Measurements from ENCODE around the gene PTPRZ1. TPM values are rescaled to one million over a fixed set of nuclear protein-coding genes. Genes with fewer than 3 reads are reported as not detected.

Gene PTPRZ1
- total RNA-seq, 1 donor from 2014 or later, result 1.9 TPM

DNA sequence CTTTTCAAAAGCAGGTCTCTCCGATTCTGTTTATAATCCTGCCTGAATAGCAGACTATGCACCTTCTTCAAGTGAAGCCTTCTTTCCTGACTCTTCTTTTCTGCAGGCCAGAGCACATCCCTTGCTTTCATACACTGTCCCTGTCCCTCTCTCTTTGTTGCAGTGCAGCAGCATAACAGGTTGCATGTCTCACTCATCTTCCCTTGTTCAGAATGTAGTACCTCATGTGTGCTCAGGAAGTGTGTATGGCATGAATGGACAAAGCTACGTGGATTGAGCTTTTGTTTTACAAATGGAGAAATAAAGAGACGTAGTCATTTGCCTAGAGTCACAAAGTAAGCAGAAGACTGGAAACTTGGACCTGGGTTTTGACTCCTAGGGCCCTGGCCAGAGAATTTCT, 68.0 kb downstream of the PTPRZ1 start:
- no peak for ATAC-seq
- H3K27me3 ChIP-seq (ENCODE audit: low read depth), result no peaks in the 10 kb centered on the region
- no peaks in the 10 kb centered on the region for H3K36me3 ChIP-seq
- TF ChIP-seq, protein P1, sequence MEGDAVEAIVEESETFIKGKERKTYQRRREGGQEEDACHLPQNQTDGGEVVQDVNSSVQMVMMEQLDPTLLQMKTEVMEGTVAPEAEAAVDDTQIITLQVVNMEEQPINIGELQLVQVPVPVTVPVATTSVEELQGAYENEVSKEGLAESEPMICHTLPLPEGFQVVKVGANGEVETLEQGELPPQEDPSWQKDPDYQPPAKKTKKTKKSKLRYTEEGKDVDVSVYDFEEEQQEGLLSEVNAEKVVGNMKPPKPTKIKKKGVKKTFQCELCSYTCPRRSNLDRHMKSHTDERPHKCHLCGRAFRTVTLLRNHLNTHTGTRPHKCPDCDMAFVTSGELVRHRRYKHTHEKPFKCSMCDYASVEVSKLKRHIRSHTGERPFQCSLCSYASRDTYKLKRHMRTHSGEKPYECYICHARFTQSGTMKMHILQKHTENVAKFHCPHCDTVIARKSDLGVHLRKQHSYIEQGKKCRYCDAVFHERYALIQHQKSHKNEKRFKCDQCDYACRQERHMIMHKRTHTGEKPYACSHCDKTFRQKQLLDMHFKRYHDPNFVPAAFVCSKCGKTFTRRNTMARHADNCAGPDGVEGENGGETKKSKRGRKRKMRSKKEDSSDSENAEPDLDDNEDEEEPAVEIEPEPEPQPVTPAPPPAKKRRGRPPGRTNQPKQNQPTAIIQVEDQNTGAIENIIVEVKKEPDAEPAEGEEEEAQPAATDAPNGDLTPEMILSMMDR (IDR thresholded peaks at IDR 0.05), result no peak
- H3K4me1 ChIP-seq, result no peaks in the 10 kb centered on the region
- H3K27ac ChIP-seq, result no peak overlapping the region
- no peak for DNase-seq
- intact Hi-C loops (cut with DNase I), result no loop called here
- H3K4me3 ChIP-seq, result no peak overlapping the region
- H3K9me3 ChIP-seq, result no peaks in the 10 kb centered on the region

GRCh38 chr7:121941830-121942229, 68.9 kb downstream of the PTPRZ1 start:
- Histone ChIP-seq H3K4me1 (no peaks in the 10 kb centered on the region), H3K9me3 (no peaks in the 10 kb centered on the region), H3K27ac (no peak overlapping the region), H3K4me3 (no peak overlapping the region), H3K27me3 (ENCODE audit: low read depth) (no peaks in the 10 kb centered on the region), H3K36me3 (no peaks in the 10 kb centered on the region)
- TF ChIP-seq, protein P1 (IDR thresholded peaks at IDR 0.05), result no peak
- DNase-seq (no peak), ATAC-seq (no peak)
- intact Hi-C loops (cut with DNase I), result no loop called here

GRCh38 chr7:121945066-121945465, 72.1 kb downstream of the PTPRZ1 start:
- TF ChIP-seq, protein P1 (IDR thresholded peaks at IDR 0.05), result no peak
- DNase-seq, result no peak
- no peak for ATAC-seq
- Histone ChIP-seq H3K27me3 (ENCODE audit: low read depth) (no peaks in the 10 kb centered on the region), H3K27ac (no peak overlapping the region), H3K4me1 (no peaks in the 10 kb centered on the region), H3K4me3 (no peak overlapping the region), H3K9me3 (no peaks in the 10 kb centered on the region), H3K36me3 (no peaks in the 10 kb centered on the region)
- intact Hi-C loops (cut with DNase I), result no loop called here

DNA sequence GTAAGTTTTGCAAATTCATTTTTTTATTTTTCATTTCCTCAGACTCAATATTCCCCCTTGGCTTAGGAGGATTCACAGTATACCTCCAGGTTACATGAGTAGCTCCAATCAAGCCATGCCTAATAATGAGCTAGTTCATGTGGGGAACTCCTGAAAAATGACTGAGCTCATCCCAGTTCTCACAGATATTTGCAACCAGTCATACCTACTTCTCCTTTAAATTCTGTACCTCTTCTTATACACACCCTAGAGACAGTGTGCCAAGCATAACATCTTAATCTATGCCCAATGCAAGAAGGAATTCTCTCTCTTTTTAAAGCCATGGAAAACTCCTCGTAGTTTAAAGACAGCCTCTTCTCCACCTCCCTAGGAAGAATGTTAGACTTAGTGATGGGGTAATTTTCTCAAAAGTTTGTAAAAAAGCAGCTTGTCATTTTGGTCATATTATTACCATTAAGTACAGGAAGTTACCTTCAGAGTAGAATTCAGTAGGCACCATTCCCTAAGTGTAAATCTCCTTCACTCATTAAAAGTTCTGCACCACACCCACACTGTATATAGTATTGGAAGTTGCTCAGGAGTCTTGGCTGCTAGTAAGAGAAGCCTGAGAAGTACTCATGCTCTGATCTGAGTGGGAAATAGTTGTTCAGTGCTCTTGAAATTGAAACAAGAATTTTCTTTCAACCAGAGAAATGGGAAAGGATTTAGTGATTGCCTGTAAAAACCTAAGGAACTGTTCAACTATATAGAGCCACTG, 72.7 kb downstream of the PTPRZ1 start:
- no peak overlapping the region for H3K4me3 ChIP-seq
- intact Hi-C loops (cut with DNase I), result no loop called here
- TF ChIP-seq, protein P1 (IDR thresholded peaks at IDR 0.05), result no peak
- H3K27ac ChIP-seq, result no peak overlapping the region
- H3K36me3 ChIP-seq, result no peaks in the 10 kb centered on the region
- H3K9me3 ChIP-seq, result no peaks in the 10 kb centered on the region
- H3K4me1 ChIP-seq, result no peaks in the 10 kb centered on the region
- H3K27me3 ChIP-seq (ENCODE audit: low read depth), result no peaks in the 10 kb centered on the region
- DNase-seq (no peak), ATAC-seq (no peak)

GRCh38 chr7:121953164-121953563, 80.2 kb downstream of the PTPRZ1 start:
- TF ChIP-seq, protein P1 (IDR thresholded peaks at IDR 0.05), result no peak
- Histone ChIP-seq H3K4me3 (no peak overlapping the region), H3K9me3 (no peaks in the 10 kb centered on the region), H3K36me3 (no peaks in the 10 kb centered on the region), H3K27me3 (ENCODE audit: low read depth) (no peaks in the 10 kb centered on the region), H3K4me1 (no peaks in the 10 kb centered on the region), H3K27ac (no peak overlapping the region)
- ATAC-seq, result no peak
- no peak for DNase-seq
- intact Hi-C loops (cut with DNase I), result no loop called here
